SU-DHL-6 (cell line): Measurements from ENCODE around the gene PHLDA1.

ENCODE experiments used
- H2AFZ ChIP-seq: fragments of 200-600 bp; sonication (generic); 2 replicates; pipeline ENCODE4 v1.6.1; 2014; ENCODE audit warnings: low read depth, mild to moderate bottlenecking, moderate library complexity, mixed read lengths, antibody characterized with exemption, low read length; ENCODE audit not compliant: severe bottlenecking
- H3F3A ChIP-seq: fragments of 200-600 bp; shearing (Covaris generic); 2 replicates; pipeline ENCODE4 v1.6.0; 2016; ENCODE audit warnings: antibody characterized with exemption, mild to moderate bottlenecking; ENCODE audit not compliant: insufficient read depth
- H3K27ac ChIP-seq: fragments of 200-600 bp; sonication (generic); 2 replicates; pipeline ENCODE4 v1.5.1; 2016; ENCODE audit warnings: low read depth, mild to moderate bottlenecking, low read length, moderate library complexity, mixed read lengths
- H3K27me3 ChIP-seq: fragments of 200-600 bp; sonication (generic), shearing (Covaris generic); 2 replicates; pipeline ENCODE4 v1.6.0; 2014; ENCODE audit warnings: mild to moderate bottlenecking, low read length
- H3K36me3 ChIP-seq: fragments of 200-600 bp; sonication (generic); 2 replicates; pipeline ENCODE4 v1.6.1; 2014; ENCODE audit warnings: mild to moderate bottlenecking, low read length, mixed read lengths
- H3K4me2 ChIP-seq: fragments of 300-600, 200-600 bp; shearing (Covaris generic), sonication (generic); 2 replicates; pipeline ENCODE4 v1.6.0; 2014; ENCODE audit warnings: low read length, low read depth, mild to moderate bottlenecking; ENCODE audit not compliant: poor library complexity, severe bottlenecking
- H3K4me3 ChIP-seq: fragments of 200-600 bp; sonication (generic); 2 replicates; pipeline ENCODE4 v1.5.1; 2014; ENCODE audit warnings: antibody characterized with exemption, low read length, mild to moderate bottlenecking, mixed read lengths; ENCODE audit not compliant: insufficient read depth, poor library complexity, severe bottlenecking
- H3K79me2 ChIP-seq: fragments of 200-600 bp; sonication (generic); 2 replicates; pipeline ENCODE4 v1.6.1; 2014; ENCODE audit warnings: mild to moderate bottlenecking, low read length, moderate library complexity; ENCODE audit not compliant: insufficient read depth
- H3K9ac ChIP-seq: fragments of 200-600 bp; sonication (generic); 2 replicates; pipeline ENCODE4 v1.7.0; 2014; ENCODE audit warnings: mild to moderate bottlenecking, low read length
- H3K9me2 ChIP-seq: fragments of 200-600 bp; sonication (generic); replicated peaks from 2 replicates; pipeline ENCODE4 v1.6.1; 2014; ENCODE audit warnings: low read length; ENCODE audit not compliant: insufficient read depth
- H3K9me3 ChIP-seq: fragments of 200-600 bp; sonication (generic); 2 replicates; pipeline ENCODE4 v1.6.1; 2014; ENCODE audit warnings: low read length, mixed read lengths; ENCODE audit not compliant: insufficient read depth
- H4K20me1 ChIP-seq: fragments of 200-600 bp; sonication (generic); 2 replicates; pipeline ENCODE4 v1.6.1; 2014; ENCODE audit warnings: low read depth, mild to moderate bottlenecking, antibody characterized with exemption, low read length, moderate library complexity, mixed read lengths
- CTCF ChIP-seq: fragments of 200-600 bp; sonication (generic); IDR thresholded peaks from one replicate; pipeline ENCODE4 v1.5.1; 2017; ENCODE audit warnings: antibody characterized with exemption, mild to moderate bottlenecking, low read length, moderate library complexity; ENCODE audit not compliant: insufficient read depth, poor library complexity, severe bottlenecking
- EZH2phosphoT487 ChIP-seq: fragments of 200-600 bp; sonication (generic), shearing (Covaris generic); conservative IDR thresholded peaks from 2 replicates; pipeline ENCODE4 v1.6.1; 2018; ENCODE audit warnings: mild to moderate bottlenecking, antibody characterized with exemption, low read length, moderate library complexity, mixed read lengths

Gene PHLDA1

GRCh38 chr12:75982169-75982564, 49.4 kb downstream of the PHLDA1 start:
- Histone ChIP-seq H3K9ac (no peak overlapping the region), H3K36me3 (no peaks in the 10 kb centered on the region), H3K27ac (no peak overlapping the region), H3F3A (no peaks in the 10 kb centered on the region), H3K9me2 (no peaks in the 10 kb centered on the region), H3K4me3 (no peak overlapping the region), H4K20me1 (no peaks in the 10 kb centered on the region), H3K79me2 (no peaks in the 10 kb centered on the region), H3K9me3 (no peaks in the 10 kb centered on the region), H2AFZ (no peak overlapping the region), H3K27me3 (no peaks in the 10 kb centered on the region), H3K4me2 (no peak overlapping the region)
- TF ChIP-seq EZH2phosphoT487 (no peak), CTCF (no peak)

- Histone ChIP-seq H3K27me3 (no peaks in the 10 kb centered on the region), H3K9me3 (no peaks in the 10 kb centered on the region), H3K9me2 (no peaks in the 10 kb centered on the region), H2AFZ (no peak overlapping the region), H3K36me3 (no peaks in the 10 kb centered on the region), H3K9ac (no peak overlapping the region), H3F3A (no peaks in the 10 kb centered on the region), H3K27ac (no peak overlapping the region), H3K4me2 (no peak overlapping the region), H4K20me1 (no peaks in the 10 kb centered on the region), H3K4me3 (no peak overlapping the region), H3K79me2 (no peaks in the 10 kb centered on the region)
- TF ChIP-seq CTCF (no peak), EZH2phosphoT487 (no peak)
Observed at GRCh38 chr12:75981247-75982168, 50.1 kb downstream of the PHLDA1 start.

- Histone ChIP-seq H3K4me2 (no peak overlapping the region), H4K20me1 (no peaks in the 10 kb centered on the region), H3K27ac (no peak overlapping the region), H3K9me2 (no peaks in the 10 kb centered on the region), H2AFZ (no peak overlapping the region), H3K27me3 (no peaks in the 10 kb centered on the region), H3K9me3 (no peaks in the 10 kb centered on the region), H3K79me2 (no peaks in the 10 kb centered on the region), H3K9ac (no peak overlapping the region), H3F3A (no peaks in the 10 kb centered on the region), H3K36me3 (no peaks in the 10 kb centered on the region), H3K4me3 (no peak overlapping the region)
- TF ChIP-seq CTCF, result no peak
Observed at GRCh38 chr12:75979181-75979580, 52.4 kb downstream of the PHLDA1 start.
